ENCODE measurements around the gene ATP9A.
"Not testable (repeated sequence)": the region's sequence is repeated elsewhere in the genome, so short reads cannot be mapped to it uniquely, and the experiment has no call there.

ATP9A gene

GRCh38 chr20:51732096-51732791, 35.9 kb downstream of the ATP9A start:
- DNase-seq (ENCODE audit: low read depth), result no peak
- TF ChIP-seq, protein P1, sequence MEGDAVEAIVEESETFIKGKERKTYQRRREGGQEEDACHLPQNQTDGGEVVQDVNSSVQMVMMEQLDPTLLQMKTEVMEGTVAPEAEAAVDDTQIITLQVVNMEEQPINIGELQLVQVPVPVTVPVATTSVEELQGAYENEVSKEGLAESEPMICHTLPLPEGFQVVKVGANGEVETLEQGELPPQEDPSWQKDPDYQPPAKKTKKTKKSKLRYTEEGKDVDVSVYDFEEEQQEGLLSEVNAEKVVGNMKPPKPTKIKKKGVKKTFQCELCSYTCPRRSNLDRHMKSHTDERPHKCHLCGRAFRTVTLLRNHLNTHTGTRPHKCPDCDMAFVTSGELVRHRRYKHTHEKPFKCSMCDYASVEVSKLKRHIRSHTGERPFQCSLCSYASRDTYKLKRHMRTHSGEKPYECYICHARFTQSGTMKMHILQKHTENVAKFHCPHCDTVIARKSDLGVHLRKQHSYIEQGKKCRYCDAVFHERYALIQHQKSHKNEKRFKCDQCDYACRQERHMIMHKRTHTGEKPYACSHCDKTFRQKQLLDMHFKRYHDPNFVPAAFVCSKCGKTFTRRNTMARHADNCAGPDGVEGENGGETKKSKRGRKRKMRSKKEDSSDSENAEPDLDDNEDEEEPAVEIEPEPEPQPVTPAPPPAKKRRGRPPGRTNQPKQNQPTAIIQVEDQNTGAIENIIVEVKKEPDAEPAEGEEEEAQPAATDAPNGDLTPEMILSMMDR (IDR thresholded peaks at IDR 0.05; ENCODE audit: insufficient read depth, low read depth, low read length, missing control alignments), result no peak
- H3K4me3 ChIP-seq (ENCODE audit: low read length), result no peak overlapping the region

- no peak for DNase-seq (ENCODE audit: low read depth)
- H3K4me3 ChIP-seq (ENCODE audit: low read length), result no peak overlapping the region
- TF ChIP-seq, protein P1 (IDR thresholded peaks at IDR 0.05; ENCODE audit: insufficient read depth, low read depth, low read length, missing control alignments), result no peak
These were observed 36.5 kb downstream of the ATP9A start for GRCh38 chr20:51731731-51732095.

DNA sequence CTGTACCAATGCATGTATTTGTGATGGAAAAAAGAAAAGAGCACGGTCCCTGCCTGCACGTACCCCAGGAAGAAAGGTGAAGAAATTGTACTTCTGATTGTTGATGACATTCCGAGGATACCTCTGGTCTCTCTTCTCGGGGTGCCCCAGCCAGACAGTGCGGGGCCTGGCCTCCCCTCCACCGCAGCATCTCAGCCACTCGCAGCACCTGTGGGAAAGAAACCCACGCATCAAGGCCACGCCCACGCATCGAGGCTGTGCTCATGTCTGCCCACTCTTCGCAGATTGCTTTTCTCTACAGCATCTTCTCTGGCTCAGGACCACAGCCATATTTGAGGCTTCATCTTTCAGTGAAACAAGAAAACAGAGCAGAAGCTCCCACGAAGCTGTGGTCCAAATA, 38.4 kb downstream of the ATP9A start:
- TF ChIP-seq, protein P1 (IDR thresholded peaks at IDR 0.05; ENCODE audit: insufficient read depth, low read depth, low read length, missing control alignments), result no peak
- no peak overlapping the region for H3K4me3 ChIP-seq (ENCODE audit: low read length)
- DNase-seq (ENCODE audit: low read depth), result no peak

- no peak overlapping the region for H3K4me3 ChIP-seq (ENCODE audit: low read length)
- TF ChIP-seq, protein P1 (IDR thresholded peaks at IDR 0.05; ENCODE audit: insufficient read depth, low read depth, low read length, missing control alignments), result no peak
- no peak for DNase-seq (ENCODE audit: low read depth)
These were observed 39.5 kb downstream of the ATP9A start for GRCh38 chr20:51728737-51729136.

DNA sequence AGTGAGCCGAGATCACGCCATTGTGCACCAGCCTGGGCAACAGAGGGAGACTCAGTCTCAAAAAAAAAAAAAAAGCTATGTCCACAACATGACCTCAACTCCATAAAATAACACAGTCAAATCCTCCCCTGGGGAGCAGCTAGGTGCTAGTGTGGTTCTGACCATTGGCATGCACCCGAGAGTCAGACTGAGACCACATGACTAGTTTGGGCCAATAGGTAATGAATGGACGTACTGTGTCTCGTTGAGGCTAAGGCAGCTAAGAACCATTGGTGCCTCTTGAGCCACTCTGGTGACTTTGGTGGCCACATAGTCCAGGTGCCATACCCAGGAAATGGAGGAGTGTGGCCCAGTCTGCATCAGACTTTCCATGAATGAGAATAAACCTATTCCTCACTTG, 40.3 kb downstream of the ATP9A start:
- H3K4me3 ChIP-seq (ENCODE audit: low read length), result no peak overlapping the region
- no peak for DNase-seq (ENCODE audit: low read depth)

DNA sequence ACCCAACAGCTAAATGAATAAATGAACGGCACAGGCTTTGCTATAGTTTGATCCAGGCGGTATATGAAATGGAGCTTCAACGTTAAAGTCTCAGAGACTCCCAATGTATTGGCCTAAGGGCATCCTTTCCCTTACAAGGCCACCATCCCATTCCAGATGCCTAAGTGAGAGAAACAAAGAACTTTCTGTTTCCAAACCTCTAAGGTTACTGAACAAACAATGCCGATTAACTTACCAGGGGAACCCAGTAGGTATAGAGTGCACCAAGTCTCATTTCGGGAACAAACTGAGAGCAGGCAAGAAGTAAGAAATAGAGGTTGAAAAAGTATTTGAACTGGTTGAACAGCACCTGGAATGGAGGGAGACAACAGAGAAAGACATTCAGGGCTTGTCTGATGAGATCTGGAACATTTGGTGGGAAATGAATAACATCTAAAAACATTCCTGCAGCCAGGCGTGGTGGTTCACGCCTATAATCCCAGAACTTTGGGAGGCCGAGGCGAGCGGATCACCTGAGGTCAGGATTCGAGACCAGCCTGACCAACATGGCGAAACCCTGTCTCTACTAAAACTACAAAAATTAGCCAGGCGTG, 42.5 kb downstream of the ATP9A start:
- peak; percentile 26 for DNase-seq (ENCODE audit: low read depth)
- no peak overlapping the region for H3K4me3 ChIP-seq (ENCODE audit: low read length)
- TF ChIP-seq, protein P1 (IDR thresholded peaks at IDR 0.05; ENCODE audit: insufficient read depth, low read depth, low read length, missing control alignments), result no peak

More for the DNA sequence above, 40.3 kb downstream of the ATP9A start:
- TF ChIP-seq, protein P1 (IDR thresholded peaks at IDR 0.05; ENCODE audit: insufficient read depth, low read depth, low read length, missing control alignments), result no peak

GRCh38 chr20:51723026-51723425, 45.2 kb downstream of the ATP9A start:
- H3K4me3 ChIP-seq (ENCODE audit: low read length); DNase-seq (ENCODE audit: low read depth): not testable (repeated sequence)

GRCh38 chr20:51722246-51722645, 45.9 kb downstream of the ATP9A start:
- DNase-seq (ENCODE audit: low read depth); H3K4me3 ChIP-seq (ENCODE audit: low read length): not testable (repeated sequence)
